HEK293T (cell line): ENCODE data around the gene CST7.

Source experiments
- ARNT ChIP-seq: fragments of 450-650 bp; IDR thresholded peaks from 2 replicates; pipeline ENCODE4 v1.6.1; 2017; ENCODE audit warnings: mild to moderate bottlenecking
- BHLHE40 ChIP-seq: fragments of 450-650 bp; IDR thresholded peaks from 2 replicates; pipeline ENCODE4 v1.6.1; 2016; ENCODE audit warnings: mild to moderate bottlenecking, moderate library complexity, borderline replicate concordance
- FOXA1 ChIP-seq: fragments of 450-650 bp; IDR thresholded peaks from 2 replicates; pipeline ENCODE4 v1.6.1; 2016; ENCODE audit warnings: mild to moderate bottlenecking
- FOXK2 ChIP-seq: fragments of 450-650 bp; IDR thresholded peaks from 2 replicates; pipeline ENCODE4 v1.6.1; 2016; ENCODE audit warnings: mild to moderate bottlenecking
- HDGF ChIP-seq: fragments of 450-650 bp; IDR thresholded peaks from 2 replicates; pipeline ENCODE4 v1.6.1; 2017; ENCODE audit warnings: antibody characterized with exemption, borderline replicate concordance
- L3MBTL2 ChIP-seq: fragments of 450-650 bp; conservative IDR thresholded peaks from 2 replicates; pipeline ENCODE4 v1.6.1; 2016; ENCODE audit warnings: mild to moderate bottlenecking
- LEF1 ChIP-seq: fragments of 450-650 bp; IDR thresholded peaks from 2 replicates; pipeline ENCODE4 v1.6.1; 2017; ENCODE audit warnings: mild to moderate bottlenecking, borderline replicate concordance
- NFRKB ChIP-seq: fragments of 450-650 bp; IDR thresholded peaks from 2 replicates; pipeline ENCODE4 v1.6.1; 2016; ENCODE audit warnings: mild to moderate bottlenecking, moderate library complexity
- SP1 ChIP-seq: fragments of 450-650 bp; IDR thresholded peaks from 2 replicates; pipeline ENCODE4 v1.6.1; 2017
- SUZ12 ChIP-seq: fragments of 450-650 bp; IDR thresholded peaks from 2 replicates; pipeline ENCODE4 v1.6.1; 2016; ENCODE audit warnings: mild to moderate bottlenecking
- TARDBP ChIP-seq: fragments of 450-650 bp; IDR thresholded peaks from 2 replicates; pipeline ENCODE4 v1.6.1; 2016
- TF ChIP-seq, protein P1 (sequence below): fragments of 450-650 bp; IDR thresholded peaks from 2 replicates; pipeline ENCODE4 v1.6.1; 2016

DNA sequence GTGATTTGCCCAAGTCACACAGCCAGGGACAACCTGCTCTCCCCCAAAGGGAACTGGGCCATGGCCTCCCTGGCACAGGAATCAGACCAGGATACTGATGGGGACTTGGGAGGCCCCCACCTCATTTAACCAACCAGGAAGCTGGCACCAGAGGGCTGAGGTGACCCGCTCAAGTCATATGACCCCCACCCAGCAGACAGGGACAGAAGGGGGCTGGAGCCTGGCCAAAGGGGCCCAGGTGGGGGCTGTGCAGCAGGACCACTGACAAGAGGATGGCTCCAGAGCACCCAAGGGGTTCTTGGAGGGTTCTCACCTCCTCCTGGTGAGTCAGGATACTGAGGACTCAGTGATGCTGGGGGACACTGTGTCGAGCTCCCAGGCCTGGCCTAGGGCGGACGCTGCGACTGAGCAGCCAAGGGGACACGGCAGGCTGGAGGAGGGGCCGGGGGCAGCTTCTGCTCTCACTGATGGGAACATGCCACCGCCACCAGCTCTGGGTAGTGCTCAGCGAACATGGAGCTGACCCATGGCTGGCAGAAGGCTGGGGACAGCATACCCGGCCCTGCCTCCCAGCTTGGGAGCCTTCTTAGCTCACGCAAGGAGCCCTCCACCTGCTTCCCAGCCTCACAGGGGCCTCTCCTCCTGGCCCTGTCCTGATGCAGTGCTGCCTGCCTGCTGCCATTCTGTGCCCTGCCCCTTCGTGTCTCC lies 1.2 kb downstream of the CST7 start:
- TF ChIP-seq NFRKB (no peak), BHLHE40 (no peak), ARNT (no peak), L3MBTL2 (no peak), SP1 (no peak), FOXA1 (no peak), SUZ12 (no peak), TARDBP (no peak), FOXK2 (no peak), HDGF (no peak), LEF1 (no peak)
- TF ChIP-seq, protein P1, sequence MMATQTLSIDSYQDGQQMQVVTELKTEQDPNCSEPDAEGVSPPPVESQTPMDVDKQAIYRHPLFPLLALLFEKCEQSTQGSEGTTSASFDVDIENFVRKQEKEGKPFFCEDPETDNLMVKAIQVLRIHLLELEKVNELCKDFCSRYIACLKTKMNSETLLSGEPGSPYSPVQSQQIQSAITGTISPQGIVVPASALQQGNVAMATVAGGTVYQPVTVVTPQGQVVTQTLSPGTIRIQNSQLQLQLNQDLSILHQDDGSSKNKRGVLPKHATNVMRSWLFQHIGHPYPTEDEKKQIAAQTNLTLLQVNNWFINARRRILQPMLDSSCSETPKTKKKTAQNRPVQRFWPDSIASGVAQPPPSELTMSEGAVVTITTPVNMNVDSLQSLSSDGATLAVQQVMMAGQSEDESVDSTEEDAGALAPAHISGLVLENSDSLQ, result no peak
